ENCODE data around the gene DOCK1. TPM values are rescaled to one million over a fixed set of nuclear protein-coding genes. Genes with fewer than 3 reads are reported as not detected.
"Not testable (repeated sequence)": the region's sequence is repeated elsewhere in the genome, so short reads cannot be mapped to it uniquely, and the experiment has no call there.

Gene DOCK1
- total RNA-seq, 1 experiment from 2014 or later = 22.7 TPM

DNA sequence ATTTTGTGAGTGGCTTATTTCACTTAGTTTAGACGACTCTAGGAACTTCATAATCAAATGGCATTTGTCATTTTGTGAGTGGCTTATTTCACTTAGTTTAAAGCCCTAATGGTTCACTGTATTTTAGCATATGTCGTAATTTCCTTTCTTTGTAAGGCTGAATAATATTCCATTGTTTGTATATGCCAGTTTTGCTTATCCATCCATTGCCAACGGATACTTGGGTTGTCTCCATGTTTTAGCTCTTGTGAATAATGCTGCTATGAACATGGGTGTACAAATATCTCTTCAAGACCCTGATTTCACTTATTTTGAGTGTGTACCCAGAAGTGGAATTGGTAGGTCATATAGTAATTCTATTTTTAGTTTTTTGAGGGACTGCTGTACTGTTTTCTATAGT lies 31.8 kb downstream of the DOCK1 start:
- DNase-seq (ENCODE audit: low read depth, low spot score) = peak; percentile 3
- in situ Hi-C loops (cut with HindIII; ENCODE audit: low pct_unique_long_range_greater_than_20kb, low sequenced_read_pairs) = no loop called here

DNA sequence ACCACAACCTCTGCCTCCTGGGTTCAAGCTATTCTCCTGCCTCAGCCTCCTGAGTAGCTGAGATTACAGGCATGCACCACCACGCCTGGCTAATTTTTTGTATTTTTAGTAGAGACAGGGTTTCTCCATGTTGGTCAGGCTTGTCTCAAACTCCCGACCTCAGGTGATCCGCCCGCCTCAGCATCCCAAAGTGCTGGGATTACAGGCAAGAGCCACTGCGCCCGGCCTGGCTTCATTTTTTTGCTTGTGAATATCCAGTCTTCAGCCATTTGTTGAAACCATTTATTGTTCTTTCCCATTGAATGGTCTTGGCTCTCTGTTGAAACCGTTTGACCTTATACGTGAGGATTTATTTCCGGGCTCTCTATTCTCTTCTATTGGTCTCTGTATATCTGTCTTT lies 32.9 kb downstream of the DOCK1 start:
- in situ Hi-C loops (cut with HindIII; ENCODE audit: low pct_unique_long_range_greater_than_20kb, low sequenced_read_pairs); DNase-seq (ENCODE audit: low read depth, low spot score): not testable (repeated sequence)

DNA sequence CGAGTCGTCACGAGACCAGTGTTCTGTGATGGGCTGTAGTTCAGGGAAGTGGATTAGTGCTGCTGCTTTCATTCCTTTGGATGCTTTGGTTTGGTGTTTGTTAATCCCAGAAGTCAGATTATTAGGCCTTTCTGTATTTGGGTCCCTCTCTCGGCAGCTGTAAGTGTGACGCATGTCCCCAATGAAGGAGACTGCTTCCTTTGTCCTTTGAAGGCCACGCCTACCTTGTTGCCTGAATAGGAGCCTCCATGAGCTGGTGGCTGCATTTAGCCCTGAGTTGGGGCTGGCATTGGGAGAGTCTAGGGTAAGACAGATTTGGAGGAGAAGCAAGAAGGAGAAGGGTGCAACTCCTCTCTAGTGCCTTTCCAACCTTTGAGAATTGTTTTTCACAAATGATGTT lies 34.5 kb downstream of the DOCK1 start:
- no peak for DNase-seq (ENCODE audit: low read depth, low spot score)
- in situ Hi-C loops (cut with HindIII; ENCODE audit: low pct_unique_long_range_greater_than_20kb, low sequenced_read_pairs) = no loop called here

DNA sequence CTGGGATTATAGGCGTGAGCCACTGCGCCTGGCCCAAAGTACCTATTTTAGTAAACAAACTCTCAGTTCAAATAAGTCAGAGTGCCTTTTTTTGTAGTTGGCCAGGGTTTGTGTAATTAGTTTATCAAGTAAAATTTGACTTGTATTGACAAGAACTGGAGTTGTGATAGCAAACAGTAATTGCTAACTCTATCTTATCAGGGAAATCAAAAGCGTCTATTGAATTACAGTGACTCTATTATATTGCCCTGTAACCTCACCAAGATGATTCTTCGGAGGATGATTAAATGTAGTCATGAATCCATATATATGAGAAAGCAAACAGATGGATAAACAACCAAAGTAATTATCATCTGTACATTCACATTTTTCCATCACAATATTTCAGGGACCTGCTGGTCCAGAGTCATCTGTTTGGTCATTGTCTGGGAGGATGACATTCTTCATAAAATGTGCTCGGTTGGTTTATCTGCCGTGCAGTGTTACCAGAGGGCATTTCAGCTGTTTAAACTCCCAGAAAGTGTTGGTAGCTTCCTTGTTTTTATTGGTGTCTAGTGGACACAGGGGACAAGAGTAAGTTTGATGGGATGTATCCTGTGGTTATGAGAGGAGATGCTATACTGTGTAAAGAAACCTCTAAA lies 35.6 kb downstream of the DOCK1 start:
- in situ Hi-C loops (cut with HindIII; ENCODE audit: low pct_unique_long_range_greater_than_20kb, low sequenced_read_pairs) = no loop called here
- DNase-seq (ENCODE audit: low read depth, low spot score) = no peak

DNA sequence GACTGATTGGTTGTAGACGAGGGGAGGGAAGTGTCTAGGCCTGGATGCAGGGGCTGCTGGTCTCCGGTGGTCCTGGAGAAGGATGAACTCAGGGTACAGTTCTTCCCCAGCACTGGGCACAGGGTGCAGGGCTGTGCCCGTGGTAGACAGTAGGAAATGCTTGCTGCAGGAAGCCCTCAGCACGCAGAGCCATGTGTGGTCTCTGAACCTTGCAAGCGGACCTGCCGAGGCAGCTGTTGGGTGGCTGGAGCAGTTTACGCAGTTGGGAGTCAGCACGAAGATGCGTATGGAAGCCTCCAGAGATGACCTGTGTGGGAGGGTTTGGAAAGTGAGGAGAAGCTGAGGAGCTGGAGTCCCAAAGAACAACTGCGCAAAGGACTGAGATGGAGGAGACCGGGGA lies 39.0 kb downstream of the DOCK1 start:
- no peak for DNase-seq (ENCODE audit: low read depth, low spot score)
- in situ Hi-C loops (cut with HindIII; ENCODE audit: low pct_unique_long_range_greater_than_20kb, low sequenced_read_pairs) = no loop called here

DNA sequence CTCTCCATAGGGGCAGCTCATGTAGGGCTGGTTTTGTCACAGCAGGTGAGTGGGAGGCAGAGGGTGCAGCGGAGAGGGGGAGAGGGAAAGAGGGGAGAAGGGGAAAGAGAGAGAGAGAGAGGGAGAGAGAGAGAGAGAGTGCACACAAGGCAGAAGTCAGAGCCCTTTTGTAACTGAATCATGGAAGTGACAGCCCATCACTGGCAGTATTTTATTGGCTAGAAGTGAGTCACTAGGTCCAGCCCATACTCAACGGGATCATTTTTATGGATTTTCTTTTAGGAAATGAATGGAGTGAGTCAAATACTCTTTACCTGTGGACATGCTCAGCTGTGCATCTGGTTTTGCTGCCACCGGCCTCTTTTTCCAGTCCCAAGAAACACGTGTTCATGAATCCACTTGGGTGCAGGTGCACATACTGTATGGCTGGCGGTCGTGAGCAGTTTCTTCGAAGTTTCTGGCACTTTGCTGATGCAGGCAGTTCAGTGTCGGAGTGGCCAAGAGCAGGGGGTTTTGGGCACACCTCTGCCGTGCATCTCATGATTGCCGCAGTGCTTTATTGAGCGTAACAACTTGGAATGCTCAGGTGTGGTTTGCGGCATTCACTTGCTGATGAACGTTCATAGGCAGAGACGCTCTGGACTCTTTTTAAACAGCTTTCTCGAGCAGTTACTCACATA lies 40.3 kb downstream of the DOCK1 start:
- in situ Hi-C loops (cut with HindIII; ENCODE audit: low pct_unique_long_range_greater_than_20kb, low sequenced_read_pairs) = no loop called here
- no peak for DNase-seq (ENCODE audit: low read depth, low spot score)

DNA sequence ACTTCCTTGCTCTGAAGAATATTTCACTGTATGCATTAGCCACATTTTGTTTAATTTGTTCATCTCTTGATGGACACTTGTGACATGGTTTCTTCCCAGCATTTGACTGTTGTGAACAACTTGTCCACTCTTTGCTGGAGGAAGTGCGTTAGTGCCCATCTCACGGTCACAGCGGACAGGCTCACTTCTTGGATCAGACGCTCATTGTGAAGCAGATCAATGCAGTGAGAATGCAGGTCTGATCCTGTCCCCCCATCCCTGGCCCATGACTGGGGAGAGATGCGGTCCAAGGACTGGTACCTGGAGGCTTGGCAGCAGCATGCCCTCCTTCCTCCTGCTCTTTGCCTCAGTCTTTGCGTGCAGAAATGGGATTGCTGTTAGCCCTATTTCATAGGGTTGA lies 41.5 kb downstream of the DOCK1 start:
- in situ Hi-C loops (cut with HindIII; ENCODE audit: low pct_unique_long_range_greater_than_20kb, low sequenced_read_pairs) = no loop called here
- DNase-seq (ENCODE audit: low read depth, low spot score) = no peak

DNA sequence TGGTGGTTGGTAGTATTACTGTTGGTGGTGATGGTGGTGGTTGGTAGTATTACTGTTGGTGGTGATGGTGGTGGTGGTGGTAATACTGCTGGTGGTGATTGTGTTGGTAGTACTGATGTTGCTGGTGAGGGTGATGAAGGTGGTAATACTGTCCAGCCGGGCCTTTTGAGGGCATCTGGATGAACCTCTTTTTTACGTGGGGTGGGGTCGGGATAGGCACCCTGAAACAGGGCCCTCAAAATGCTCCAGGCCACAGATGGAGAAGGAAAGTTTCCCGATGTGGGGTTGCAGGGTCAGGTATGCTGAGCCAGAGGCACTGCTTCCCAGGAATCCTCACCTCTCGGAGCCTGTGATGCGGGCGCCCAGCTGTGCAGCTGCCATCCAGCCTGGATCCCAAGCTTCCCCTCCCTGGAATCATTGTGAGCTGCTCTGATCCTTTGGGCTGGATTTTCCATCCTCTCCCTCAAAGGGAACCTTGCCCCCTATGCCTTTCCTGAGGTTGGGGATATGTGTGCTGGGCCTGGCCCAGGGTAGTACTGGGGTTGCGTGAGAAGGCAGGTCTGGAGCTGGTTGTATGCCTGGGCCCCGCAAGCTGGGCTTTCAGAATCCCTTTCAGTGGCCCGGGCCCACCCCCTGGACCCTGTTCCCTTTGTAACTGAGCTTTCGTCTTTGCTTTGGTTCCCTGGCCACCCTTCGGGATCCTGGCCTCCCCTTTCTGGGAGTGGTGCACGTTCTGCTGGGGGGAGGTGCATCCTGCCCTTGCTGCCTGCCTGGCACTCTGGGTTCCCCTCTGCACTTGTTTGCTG lies 43.3 kb downstream of the DOCK1 start:
- no peak for DNase-seq (ENCODE audit: low read depth, low spot score)
- in situ Hi-C loops (cut with HindIII; ENCODE audit: low pct_unique_long_range_greater_than_20kb, low sequenced_read_pairs) = no loop called here

DNA sequence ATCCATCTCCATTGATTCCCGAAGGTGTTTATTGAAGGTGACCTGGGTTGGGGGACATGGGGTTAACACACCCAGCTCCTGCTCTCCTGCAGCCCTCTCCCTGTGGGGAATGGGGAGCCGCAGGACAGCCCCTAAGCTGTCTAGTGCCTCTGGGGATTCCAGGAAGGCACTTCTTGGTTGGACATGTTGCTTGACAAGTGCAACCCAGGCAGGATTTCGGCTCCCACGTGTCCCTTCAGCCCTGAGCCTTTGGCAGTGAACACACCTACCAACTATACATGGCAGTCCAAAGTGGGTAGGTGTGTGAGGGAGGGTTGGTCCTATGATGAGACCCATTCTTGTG lies 43.9 kb downstream of the DOCK1 start:
- in situ Hi-C loops (cut with HindIII; ENCODE audit: low pct_unique_long_range_greater_than_20kb, low sequenced_read_pairs) = no loop called here

DNA sequence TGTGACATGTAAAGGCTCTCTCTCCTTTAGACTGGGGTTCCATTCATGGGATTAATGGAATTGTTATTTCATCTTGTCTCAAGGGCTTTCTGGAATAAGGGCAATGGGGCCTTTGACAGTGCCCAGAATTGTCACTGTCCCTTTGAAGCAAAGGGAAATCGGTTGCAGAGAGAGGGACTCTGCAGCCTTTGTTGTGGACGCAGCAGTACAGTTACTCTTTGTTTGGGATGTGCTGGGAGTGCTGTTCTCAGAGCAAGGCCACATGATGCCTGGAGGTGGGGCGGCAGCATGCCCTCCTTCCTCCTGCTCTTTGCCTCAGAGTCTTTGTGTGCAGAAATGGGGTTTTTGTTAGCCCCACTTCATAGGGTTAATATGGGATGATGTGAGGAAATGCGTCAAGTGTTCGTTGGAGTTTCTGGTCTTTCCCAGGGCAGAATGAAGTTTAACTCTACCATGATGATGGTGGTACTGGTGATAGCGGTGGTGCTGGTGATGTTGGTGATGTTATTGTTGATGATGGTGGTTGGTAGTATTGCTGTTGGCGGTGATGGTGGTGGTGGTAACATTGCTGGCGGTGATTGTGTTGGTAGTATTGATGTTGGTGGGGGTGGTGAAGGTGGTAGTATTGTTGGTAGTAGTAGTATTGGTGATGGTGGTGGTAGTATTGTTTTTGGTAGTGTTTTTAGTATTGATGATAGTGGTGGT lies 45.3 kb downstream of the DOCK1 start:
- in situ Hi-C loops (cut with HindIII; ENCODE audit: low pct_unique_long_range_greater_than_20kb, low sequenced_read_pairs) = no loop called here
- DNase-seq (ENCODE audit: low read depth, low spot score) = peak; percentile 25

More for the DNA sequence above, 43.9 kb downstream of the DOCK1 start:
- DNase-seq (ENCODE audit: low read depth, low spot score) = no peak

DNA sequence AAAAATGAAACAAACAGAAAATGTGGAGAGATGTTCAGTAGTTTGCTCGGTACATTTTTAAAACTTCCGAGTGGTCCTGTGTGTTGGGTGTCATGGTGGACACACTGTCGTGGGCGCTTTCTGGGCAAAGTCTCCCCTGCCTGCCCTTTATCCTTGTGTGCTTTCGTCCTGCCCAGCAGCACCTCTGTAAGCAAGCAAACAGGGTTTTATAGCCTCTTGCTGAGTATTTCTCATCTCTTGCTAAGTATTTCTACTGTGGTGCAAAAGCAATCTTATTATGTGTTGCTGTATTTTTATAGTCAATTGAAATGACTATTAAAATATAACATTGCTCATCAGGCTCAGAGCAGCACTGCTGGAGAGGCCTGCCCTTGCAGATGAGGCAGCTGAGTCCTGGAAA lies 48.7 kb downstream of the DOCK1 start:
- DNase-seq (ENCODE audit: low read depth, low spot score) = no peak
- in situ Hi-C loops (cut with HindIII; ENCODE audit: low pct_unique_long_range_greater_than_20kb, low sequenced_read_pairs) = no loop called here

DNA sequence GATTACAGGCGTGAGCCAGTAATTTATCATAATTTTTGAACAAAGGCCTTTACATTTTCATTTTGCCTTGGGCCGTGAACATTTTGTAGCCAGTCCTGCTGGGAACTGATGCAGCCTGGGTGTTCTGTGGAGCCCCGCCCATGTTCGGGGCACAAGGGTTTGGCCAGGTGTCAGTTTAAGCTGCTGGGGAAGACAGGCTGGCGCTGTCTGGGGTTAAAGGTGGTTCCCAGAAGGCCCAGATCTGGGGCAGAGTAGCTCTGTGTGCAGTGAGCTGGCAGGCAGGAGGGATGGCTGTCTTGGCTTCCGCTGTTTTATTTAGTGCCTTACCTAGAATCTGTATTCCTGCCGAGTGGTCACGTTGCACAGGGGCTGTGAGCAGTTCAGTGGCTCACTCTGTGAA lies 50.2 kb downstream of the DOCK1 start:
- DNase-seq (ENCODE audit: low read depth, low spot score) = no peak
- in situ Hi-C loops (cut with HindIII; ENCODE audit: low pct_unique_long_range_greater_than_20kb, low sequenced_read_pairs) = no loop called here

DNA sequence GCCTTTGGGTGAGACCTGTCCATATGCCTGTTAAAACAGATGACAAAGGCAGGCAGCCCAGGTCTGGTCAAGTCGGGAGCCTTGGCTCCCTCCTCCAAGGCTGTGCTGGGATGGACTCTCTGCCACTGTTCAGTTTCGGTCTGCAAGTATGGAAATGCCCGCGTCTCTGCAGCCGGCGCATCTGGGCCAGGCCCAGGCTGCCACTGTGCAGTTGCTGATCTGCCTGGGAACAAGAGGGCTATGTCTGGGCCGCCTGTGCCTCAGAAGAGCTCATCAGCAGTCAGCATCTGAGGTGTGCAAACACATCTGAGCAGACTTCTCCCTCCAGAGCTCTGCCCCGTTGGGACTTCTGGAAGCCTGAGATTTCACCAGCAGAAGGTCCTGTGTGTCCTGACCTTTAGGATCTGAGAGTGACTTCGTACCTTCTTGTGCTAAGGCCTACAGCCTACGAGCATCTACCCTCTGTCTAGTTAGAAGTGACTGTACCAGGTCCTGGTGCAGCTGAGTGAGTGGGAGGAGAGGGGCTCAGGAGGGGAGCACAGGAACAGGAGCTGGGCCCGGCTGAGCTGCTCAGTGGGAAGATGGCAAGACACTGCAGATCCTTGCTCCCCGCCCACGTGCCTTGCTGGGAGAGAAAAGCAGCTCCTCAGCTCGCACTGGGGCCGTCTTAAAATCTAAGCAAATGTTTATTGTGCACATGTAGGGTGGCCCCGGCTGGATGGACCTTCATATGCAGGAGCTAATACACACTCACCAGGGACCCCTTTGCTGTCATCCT lies 50.9 kb downstream of the DOCK1 start:
- in situ Hi-C loops (cut with HindIII; ENCODE audit: low pct_unique_long_range_greater_than_20kb, low sequenced_read_pairs) = no loop called here
- DNase-seq (ENCODE audit: low read depth, low spot score) = no peak

DNA sequence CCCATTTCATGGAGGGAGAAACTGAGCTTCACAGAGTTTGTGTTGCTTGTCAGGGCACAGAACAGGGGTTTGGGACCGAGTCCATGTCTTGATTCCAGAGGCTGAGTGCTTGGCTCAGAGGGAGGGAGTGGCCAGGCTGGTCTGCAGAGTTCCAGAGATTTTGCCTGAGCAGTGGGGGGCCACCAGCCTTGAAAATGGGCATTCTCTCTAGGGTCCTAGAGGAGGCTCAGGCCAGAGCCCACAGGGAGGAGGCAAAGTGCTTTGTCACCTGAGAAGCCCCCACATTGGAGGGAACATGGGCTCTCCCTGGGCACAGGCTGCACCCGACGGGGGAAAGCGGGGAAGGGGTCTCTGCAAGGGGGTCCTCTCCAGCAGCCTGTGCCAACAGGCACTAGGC lies 51.5 kb downstream of the DOCK1 start:
- in situ Hi-C loops (cut with HindIII; ENCODE audit: low pct_unique_long_range_greater_than_20kb, low sequenced_read_pairs) = no loop called here
- no peak for DNase-seq (ENCODE audit: low read depth, low spot score)

DNA sequence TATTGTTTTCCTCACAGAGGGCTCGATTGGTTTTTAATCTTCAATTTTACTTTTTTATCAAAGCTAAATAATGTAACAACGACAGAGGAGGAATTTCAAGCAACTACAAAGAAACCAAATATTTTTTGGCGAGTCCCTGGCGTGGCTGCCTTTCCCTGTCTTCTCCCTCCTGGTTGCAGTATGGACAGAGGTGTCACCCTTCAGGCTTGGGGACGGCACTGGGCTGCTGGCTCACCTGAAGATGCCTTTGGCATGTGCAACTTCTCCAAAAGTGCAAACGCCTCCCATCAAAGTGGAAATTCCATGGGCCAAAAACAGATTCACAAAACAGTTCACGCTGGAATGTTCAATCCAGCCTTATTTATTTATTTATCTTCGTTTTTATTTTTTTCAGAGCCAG lies 51.9 kb downstream of the DOCK1 start:
- DNase-seq (ENCODE audit: low read depth, low spot score) = no peak
- in situ Hi-C loops (cut with HindIII; ENCODE audit: low pct_unique_long_range_greater_than_20kb, low sequenced_read_pairs) = no loop called here

DNA sequence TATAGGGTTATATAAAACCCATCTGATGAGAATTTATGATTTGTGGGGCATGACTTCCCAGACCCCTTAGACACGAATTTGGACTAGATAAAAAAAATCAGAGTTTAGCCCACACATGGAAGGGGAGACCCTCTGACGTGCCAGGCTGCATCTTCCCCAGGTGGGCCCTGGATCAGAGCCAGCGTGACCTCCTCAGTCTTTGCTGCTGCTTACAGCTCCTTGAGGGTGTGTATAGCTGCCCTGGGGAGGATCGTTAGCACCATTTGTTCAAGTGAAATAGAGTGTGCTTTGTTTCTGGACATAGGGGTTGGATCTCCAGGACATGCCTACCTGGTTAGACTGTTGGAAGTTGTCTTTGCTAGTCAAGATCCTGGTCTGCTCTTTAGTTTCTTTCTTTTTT lies 54.2 kb downstream of the DOCK1 start:
- in situ Hi-C loops (cut with HindIII; ENCODE audit: low pct_unique_long_range_greater_than_20kb, low sequenced_read_pairs) = no loop called here
- no peak for DNase-seq (ENCODE audit: low read depth, low spot score)

DNA sequence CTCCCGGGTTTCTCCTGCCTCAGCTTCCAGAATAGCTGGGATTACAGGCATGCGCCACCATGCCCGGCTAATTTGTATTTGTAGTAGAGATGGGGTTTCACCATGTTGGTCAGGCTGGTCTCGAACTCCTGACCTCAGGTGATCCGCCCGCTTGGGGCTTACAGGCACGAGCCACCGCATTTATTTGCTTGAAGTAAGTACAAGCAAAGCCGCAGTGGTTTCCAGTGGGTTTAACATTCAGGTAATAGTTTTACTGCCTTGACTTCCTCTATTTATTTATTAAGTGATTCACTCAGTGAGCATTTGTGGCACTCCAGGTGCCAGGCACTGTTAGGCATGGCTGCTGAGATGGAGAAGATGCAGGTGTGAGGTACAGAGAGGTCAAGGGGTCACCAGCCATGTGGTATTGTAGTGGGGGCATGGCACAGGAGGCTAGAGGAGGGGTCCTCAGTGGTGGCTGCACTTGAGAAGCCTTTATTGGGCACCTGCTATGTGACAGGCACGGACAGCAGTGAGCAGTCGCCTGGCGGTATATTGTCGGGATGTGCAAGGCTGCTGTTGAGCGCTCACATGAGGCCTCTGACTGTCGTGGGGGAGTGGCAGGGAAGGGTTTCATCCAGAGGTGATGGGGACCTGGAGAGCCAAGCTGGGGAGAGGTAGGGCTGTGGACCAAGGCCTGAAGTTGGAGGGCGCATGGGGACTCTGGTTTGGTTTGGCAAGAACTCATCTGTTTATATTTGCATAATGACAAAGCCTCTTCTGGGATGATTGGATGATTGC lies 54.9 kb downstream of the DOCK1 start:
- in situ Hi-C loops (cut with HindIII; ENCODE audit: low pct_unique_long_range_greater_than_20kb, low sequenced_read_pairs) = no loop called here

More for the DNA sequence above, 54.9 kb downstream of the DOCK1 start:
- DNase-seq (ENCODE audit: low read depth, low spot score) = no peak
